HG02973 (cell line): ENCODE data around the gene OR10A3.

ENCODE experiments used
- ATAC-seq: cut with Tn5 transposase; IDR thresholded peaks from one replicate; pipeline ENCODE4 v1.9.1; 2021; ENCODE audit warnings: moderate library complexity; ENCODE audit not compliant: unreplicated experiment

Gene OR10A3

DNA sequence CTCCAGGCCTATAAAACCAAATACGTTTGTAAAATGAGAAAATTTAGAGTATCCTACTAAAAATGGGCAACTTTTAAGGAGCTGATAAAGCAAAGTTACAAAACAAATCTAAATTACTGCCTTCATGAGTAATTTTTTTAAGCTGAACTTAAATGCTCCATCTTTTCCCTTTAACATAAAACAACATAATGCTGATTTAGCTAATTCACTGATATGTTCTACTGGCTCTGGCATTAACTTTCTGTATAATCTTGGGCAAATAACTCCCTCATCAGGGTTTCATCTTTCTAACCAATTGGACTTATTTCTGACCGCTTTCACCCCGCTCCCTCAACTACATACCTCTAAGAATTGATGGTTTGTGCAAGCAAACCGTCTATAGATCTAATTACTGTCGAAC, 362 bp downstream of the OR10A3 start:
- ATAC-seq = no peak

GRCh38 chr11:7936615-7937014, 4.9 kb downstream of the OR10A3 start:
- ATAC-seq = no peak

DNA sequence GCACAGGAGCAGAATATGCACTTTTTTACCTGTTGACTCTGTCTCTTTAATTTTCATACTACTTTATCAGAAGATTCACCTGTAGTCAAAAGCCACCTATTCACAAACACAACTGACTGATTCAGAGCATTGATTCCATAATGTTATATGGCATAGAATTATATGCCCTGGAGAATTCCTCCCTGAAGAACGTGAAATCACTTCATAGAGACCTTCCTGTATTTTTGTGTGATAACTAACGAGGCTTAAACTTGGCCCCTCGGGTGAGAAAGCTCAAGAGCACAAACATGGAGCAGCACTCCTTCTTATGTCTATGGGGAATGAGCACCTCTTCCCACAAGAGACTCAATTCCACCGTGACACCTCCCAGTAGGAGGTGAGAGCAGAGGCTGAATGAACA, 10.3 kb downstream of the OR10A3 start, which contains the start of gene OR10A6:
Gene OR10A6 (minus strand): TSS at position 101 of the 400 bp plus-strand sequence. CDS start 2,606 bp downstream, outside the sequence.
- no peak for ATAC-seq

- ATAC-seq = no peak
Observed at GRCh38 chr11:7927635-7928034, 13.9 kb downstream of the OR10A3 start.

DNA sequence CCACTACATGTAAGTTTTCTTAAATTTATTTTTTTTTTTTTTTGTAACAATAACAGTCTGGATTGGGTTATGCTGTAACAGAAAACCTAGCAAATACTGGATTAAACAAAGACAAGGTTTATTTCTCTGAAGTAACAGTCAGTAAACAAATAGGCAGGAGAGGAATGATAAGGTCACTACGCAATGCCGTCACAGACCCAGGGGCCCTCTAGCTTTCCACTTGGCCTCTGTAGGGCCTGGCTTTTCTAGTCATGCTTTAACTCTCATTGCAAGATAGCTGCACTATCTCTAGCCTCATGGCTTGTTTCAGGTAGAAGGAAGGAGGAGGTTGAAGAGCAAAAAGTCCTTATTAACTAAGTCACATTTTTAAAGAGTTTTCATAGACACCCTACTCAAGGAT, 17.0 kb downstream of the OR10A3 start:
- ATAC-seq = no peak

DNA sequence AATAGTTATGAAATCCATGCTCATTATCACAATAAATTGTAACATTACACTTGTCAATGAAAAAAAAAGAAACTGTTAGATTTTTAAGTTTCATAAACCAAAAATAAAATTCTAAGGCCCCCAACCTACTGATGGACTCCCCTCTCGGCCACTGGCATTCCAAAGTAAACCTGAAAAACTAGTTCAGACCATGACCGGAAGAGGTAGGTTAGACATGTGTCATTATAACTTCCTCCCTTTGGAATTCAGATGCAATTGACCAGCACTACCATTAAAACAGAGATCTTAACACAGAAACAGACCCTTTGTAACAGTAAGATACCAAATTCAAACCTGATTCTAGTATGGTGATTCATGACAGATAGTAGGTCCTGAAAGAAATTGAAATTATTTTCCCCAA, 23.4 kb downstream of the OR10A3 start:
- no peak for ATAC-seq

GRCh38 chr11:7911011-7911410, 30.5 kb downstream of the OR10A3 start:
- ATAC-seq = no peak

GRCh38 chr11:7910286-7910788, 31.2 kb downstream of the OR10A3 start:
- no peak for ATAC-seq

GRCh38 chr11:7909585-7910285, 31.8 kb downstream of the OR10A3 start:
- no peak for ATAC-seq

DNA sequence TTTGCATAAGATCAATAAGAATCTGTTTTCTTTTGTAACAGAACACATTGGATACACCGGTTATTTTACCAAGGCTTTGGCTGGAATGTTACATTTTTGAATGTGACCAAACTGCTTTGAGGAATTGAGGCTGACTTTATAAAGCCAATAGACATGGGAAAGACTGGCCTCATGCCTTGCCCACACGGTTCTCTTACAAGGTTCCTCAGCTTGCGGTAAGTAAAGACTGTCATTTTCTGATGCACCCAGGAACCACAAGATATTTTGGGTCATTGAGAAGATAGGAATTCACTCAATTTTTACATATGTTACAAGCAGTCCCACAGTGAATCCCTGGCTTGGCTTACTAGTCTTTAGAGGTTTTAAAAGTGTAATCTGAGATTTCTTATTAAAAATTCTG, 34.4 kb downstream of the OR10A3 start:
- no peak for ATAC-seq

GRCh38 chr11:7906481-7906880, 35.0 kb downstream of the OR10A3 start:
- ATAC-seq = no peak

GRCh38 chr11:7905961-7906429, 35.5 kb downstream of the OR10A3 start:
- ATAC-seq = no peak

GRCh38 chr11:7905549-7905948, 36.0 kb downstream of the OR10A3 start:
- ATAC-seq = no peak

DNA sequence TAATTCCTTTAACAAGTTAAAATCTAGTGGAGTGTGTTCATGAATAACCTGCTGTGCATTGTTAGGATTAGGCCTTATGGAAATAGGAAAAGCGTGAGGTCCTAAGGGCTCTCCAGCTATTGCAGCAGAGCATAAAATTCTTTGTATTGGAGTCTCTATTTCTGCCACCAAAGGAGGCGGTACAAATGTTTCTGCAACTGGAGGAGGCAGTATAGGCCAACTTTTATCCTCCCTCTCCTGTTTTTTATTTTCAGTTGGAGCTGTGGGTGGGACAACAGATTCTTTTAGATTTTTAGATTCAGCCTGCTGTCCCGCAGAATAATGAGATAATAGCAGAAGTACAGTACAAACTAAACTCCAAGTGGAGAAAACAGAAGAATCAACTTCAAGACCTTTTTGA, 36.6 kb downstream of the OR10A3 start:
- no peak for ATAC-seq

DNA sequence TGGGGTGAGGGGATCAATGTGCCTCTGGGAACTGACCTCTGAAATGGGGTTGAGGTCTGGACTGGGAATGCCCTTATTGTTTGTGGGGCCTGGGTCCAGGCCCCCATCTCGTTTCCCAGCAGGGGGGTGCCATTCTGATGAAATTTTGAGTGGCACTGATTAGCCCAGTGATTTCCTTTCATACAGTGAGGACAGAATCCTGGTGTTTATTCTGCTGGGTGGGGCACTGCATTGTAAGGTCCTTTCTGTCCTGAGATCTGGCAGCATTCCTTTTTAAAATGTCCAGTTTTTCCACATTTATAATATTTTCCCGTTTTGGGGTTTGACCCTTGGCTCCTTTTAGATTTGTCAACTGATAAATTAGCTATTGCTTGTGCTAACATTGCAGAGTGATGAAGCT, 37.6 kb downstream of the OR10A3 start:
- no peak for ATAC-seq

- no peak for ATAC-seq
Observed at GRCh38 chr11:7901319-7901854, 40.1 kb downstream of the OR10A3 start.

- no peak for ATAC-seq
Observed at GRCh38 chr11:7900686-7901085, 40.8 kb downstream of the OR10A3 start.

DNA sequence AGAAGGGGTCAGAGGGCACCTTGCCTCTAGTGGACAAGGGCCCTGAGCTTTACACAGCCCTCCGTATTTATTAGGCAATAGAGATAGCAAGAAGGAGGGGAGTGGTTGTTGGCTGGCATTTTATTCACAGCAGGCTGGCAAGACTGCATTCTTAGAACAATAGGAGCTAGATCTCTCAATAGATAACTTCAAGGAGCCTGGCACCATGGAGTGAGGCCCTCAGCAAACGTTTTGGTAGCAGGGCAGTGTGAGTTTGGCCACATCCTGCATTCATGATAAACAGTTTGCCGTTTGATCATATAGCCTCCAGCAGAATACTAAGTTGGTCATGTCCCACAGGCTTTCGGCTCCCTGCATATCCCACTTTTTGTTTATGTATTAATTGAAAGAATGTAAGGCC, 42.1 kb downstream of the OR10A3 start:
- no peak for ATAC-seq

DNA sequence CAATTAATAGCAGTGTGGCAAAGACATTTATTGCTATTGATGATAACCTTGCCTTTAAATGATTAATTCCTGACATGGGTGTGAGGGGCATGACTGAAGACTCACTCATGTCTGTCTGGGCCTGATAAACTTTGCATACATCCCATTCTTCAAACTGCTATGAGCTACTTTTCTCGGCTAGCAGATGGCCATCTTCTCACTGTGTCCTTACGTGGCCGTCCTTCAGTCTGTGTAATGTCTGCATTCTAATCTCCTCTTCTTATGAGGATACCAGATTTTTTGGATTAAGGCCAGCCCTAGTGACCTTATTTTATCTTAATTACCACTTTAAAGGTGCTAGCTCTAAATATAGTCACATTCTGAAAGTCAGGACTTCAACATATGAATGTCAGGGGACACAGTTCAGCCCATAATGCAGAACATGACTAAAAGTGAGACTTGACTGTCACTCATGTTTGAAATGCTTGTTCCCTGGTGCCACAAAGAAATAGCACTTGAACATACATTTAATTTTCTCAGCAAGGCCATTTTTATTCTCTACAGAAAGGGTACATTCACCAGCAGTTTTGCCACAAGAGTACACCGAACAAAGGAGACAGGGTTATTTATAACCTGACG, 42.7 kb downstream of the OR10A3 start:
- ATAC-seq = no peak

- ATAC-seq = no peak
Observed at GRCh38 chr11:7896009-7896785, 45.3 kb downstream of the OR10A3 start.

DNA sequence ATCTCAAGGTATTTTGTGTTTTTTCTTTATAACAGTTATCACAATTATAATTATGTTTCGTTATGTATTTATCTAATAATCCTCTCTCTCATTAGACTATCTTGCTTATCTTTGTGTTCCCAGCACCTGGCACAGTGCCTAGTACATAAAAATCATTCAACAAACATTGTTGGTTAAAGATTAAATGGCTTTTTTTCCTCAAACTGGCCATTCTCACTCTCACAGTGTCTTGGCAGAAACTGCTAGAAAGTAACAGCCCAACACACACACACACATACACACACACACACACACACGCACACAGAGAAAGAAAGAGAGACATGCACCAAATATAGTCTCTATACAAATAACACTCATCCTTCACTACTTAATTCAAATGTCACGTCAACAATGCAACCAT, 47.3 kb downstream of the OR10A3 start:
- no peak for ATAC-seq
